Muscle layer of colon (tissue), 2 donors: ENCODE results near the gene IFNA1.
"Not testable (repeated sequence)": the region's sequence is repeated elsewhere in the genome, so short reads cannot be mapped to it uniquely, and the experiment has no call there.

ENCODE experiments used
- H3K27ac ChIP-seq: one replicate; pipeline ENCODE4 v1.7.0; 2013; ENCODE audit warnings: low read depth, mild to moderate bottlenecking, low read length, moderate library complexity
- H3K27me3 ChIP-seq, 2 donors: one replicate each; pipeline ENCODE4 v1.7.0; 2013; ENCODE audit warnings: low read length in 2 of 2, mild to moderate bottlenecking in 2 of 2; ENCODE audit not compliant: insufficient read depth in 2 of 2, control insufficient read depth in 1 of 2
- H3K36me3 ChIP-seq: one replicate; pipeline ENCODE4 v1.7.0; 2013; ENCODE audit warnings: mild to moderate bottlenecking, low read length; ENCODE audit not compliant: insufficient read depth
- H3K4me1 ChIP-seq: one replicate; pipeline ENCODE4 v1.7.0; 2013; ENCODE audit warnings: mild to moderate bottlenecking, low read length; ENCODE audit not compliant: insufficient read depth
- H3K4me3 ChIP-seq, 2 donors: one replicate each; pipeline ENCODE4 v1.7.0; 2013; ENCODE audit warnings: low read length in 2 of 2, low read depth in 1 of 2, mild to moderate bottlenecking in 1 of 2, moderate library complexity in 1 of 2
- H3K9ac ChIP-seq: one replicate; pipeline ENCODE4 v1.7.0; 2013; ENCODE audit warnings: low read length
- H3K9me3 ChIP-seq: one replicate; pipeline ENCODE4 v1.7.0; 2013; ENCODE audit warnings: mild to moderate bottlenecking, low read length
- donor health status: abdominal sarcoma.
- donor health status: Adenocarcinoma of cecum.

Gene IFNA1

GRCh38 chr9:21414220-21414940 lies 25.9 kb upstream of the IFNA1 start:
- Histone ChIP-seq H3K4me1 (no peaks in the 10 kb centered on the region), H3K9me3 (no peaks in the 10 kb centered on the region), H3K9ac (no peak overlapping the region)

GRCh38 chr9:21415493-21416267 lies 24.6 kb upstream of the IFNA1 start:
- Histone ChIP-seq H3K9ac (no peak overlapping the region), H3K27ac (no peak overlapping the region), H3K4me3 (no peak overlapping the region), H3K4me1 (no peaks in the 10 kb centered on the region), H3K27me3 (no peaks in the 10 kb centered on the region), H3K9me3 (no peaks in the 10 kb centered on the region), H3K36me3 (no peaks in the 10 kb centered on the region)

More at GRCh38 chr9:21414220-21414940, 25.9 kb upstream of the IFNA1 start:
- Histone ChIP-seq H3K27ac (no peak overlapping the region), H3K4me3 (no peak overlapping the region), H3K27me3 (no peaks in the 10 kb centered on the region), H3K36me3 (no peaks in the 10 kb centered on the region)

- Histone ChIP-seq H3K27ac (no peak overlapping the region), H3K9ac (no peak overlapping the region), H3K4me3 (no peak overlapping the region), H3K4me1 (no peaks in the 10 kb centered on the region), H3K27me3 (no peaks in the 10 kb centered on the region), H3K36me3 (no peaks in the 10 kb centered on the region), H3K9me3 (no peaks in the 10 kb centered on the region)
Measured at GRCh38 chr9:21428235-21428634, 12.0 kb upstream of the IFNA1 start.

- Histone ChIP-seq H3K4me3 (no peak overlapping the region), H3K4me1 (no peaks in the 10 kb centered on the region)
Measured at GRCh38 chr9:21429191-21429590, 11.0 kb upstream of the IFNA1 start.

GRCh38 chr9:21432672-21433425 lies 7.4 kb upstream of the IFNA1 start:
- no peaks in the 10 kb centered on the region for H3K27me3 ChIP-seq
- H3K27ac ChIP-seq, result no peak overlapping the region
- H3K9me3 ChIP-seq, result no peaks in the 10 kb centered on the region
- no peaks in the 10 kb centered on the region for H3K4me1 ChIP-seq
- no peak overlapping the region for H3K4me3 ChIP-seq
- no peaks in the 10 kb centered on the region for H3K36me3 ChIP-seq
- H3K9ac ChIP-seq, result no peak overlapping the region

More at GRCh38 chr9:21429191-21429590, 11.0 kb upstream of the IFNA1 start:
- H3K9ac ChIP-seq, result no peak overlapping the region
- no peaks in the 10 kb centered on the region for H3K36me3 ChIP-seq
- no peak overlapping the region for H3K27ac ChIP-seq
- H3K9me3 ChIP-seq, result no peaks in the 10 kb centered on the region
- H3K27me3 ChIP-seq, result no peaks in the 10 kb centered on the region

GRCh38 chr9:21434202-21435014 lies 5.8 kb upstream of the IFNA1 start:
- H3K27ac ChIP-seq, result no peak overlapping the region
- H3K4me3 ChIP-seq, result no peak overlapping the region
- no peaks in the 10 kb centered on the region for H3K36me3 ChIP-seq
- no peaks in the 10 kb centered on the region for H3K9me3 ChIP-seq
- H3K9ac ChIP-seq, result no peak overlapping the region
- H3K27me3 ChIP-seq, result no peaks in the 10 kb centered on the region
- no peaks in the 10 kb centered on the region for H3K4me1 ChIP-seq

- H3K4me1 ChIP-seq, H3K27me3 ChIP-seq, H3K4me3 ChIP-seq, H3K36me3 ChIP-seq, H3K9me3 ChIP-seq, H3K9ac ChIP-seq, H3K27ac ChIP-seq: not testable (repeated sequence)
Measured at GRCh38 chr9:21435015-21435383, 5.2 kb upstream of the IFNA1 start.

GRCh38 chr9:21443849-21444625 lies 3.8 kb downstream of the IFNA1 start:
- H3K4me1 ChIP-seq, result peaks cover 22% of the 10 kb centered on the region
- H3K27me3 ChIP-seq, result no peaks in the 10 kb centered on the region
- H3K4me3 ChIP-seq, result no peak overlapping the region
- H3K27ac ChIP-seq, result no peak overlapping the region
- H3K9me3 ChIP-seq, result no peaks in the 10 kb centered on the region
- no peaks in the 10 kb centered on the region for H3K36me3 ChIP-seq
- no peak overlapping the region for H3K9ac ChIP-seq

- H3K36me3 ChIP-seq, H3K9me3 ChIP-seq, H3K27ac ChIP-seq, H3K4me3 ChIP-seq, H3K9ac ChIP-seq, H3K27me3 ChIP-seq: not testable (repeated sequence)
- H3K4me1 ChIP-seq, result peaks cover 30% of the 10 kb centered on the region
Measured at GRCh38 chr9:21449312-21449711, 9.1 kb downstream of the IFNA1 start.

- Histone ChIP-seq H3K4me3 (no peak overlapping the region), H3K4me1 (peaks cover 22% of the 10 kb centered on the region), H3K27ac (no peak overlapping the region)
Measured at GRCh38 chr9:21450733-21451394, 10.6 kb downstream of the IFNA1 start.

More at GRCh38 chr9:21450733-21451394, 10.6 kb downstream of the IFNA1 start:
- H3K9me3 ChIP-seq, result no peaks in the 10 kb centered on the region
- H3K36me3 ChIP-seq, result no peaks in the 10 kb centered on the region
- H3K9ac ChIP-seq, result no peak overlapping the region
- no peaks in the 10 kb centered on the region for H3K27me3 ChIP-seq
